GM23248 (cell line): ENCODE results near the gene FHIP2A.

Experiments
- EZH2 ChIP-seq: fragments of 200-600 bp; sonication (generic); IDR thresholded peaks from 2 replicates; pipeline ENCODE4 v1.6.1; 2018; ENCODE audit warnings: antibody characterized with exemption, mild to moderate bottlenecking; ENCODE audit not compliant: insufficient read depth, poor library complexity, severe bottlenecking
- EZH2phosphoT487 ChIP-seq: fragments of 200-600 bp; sonication (generic); IDR thresholded peaks from 2 replicates; pipeline ENCODE4 v1.6.1; 2018; ENCODE audit warnings: antibody characterized with exemption, moderate library complexity, mild to moderate bottlenecking, low read depth; ENCODE audit not compliant: insufficient read depth

- no peak for TF ChIP-seq EZH2
- TF ChIP-seq EZH2phosphoT487, result no peak
Observed at GRCh38 chr10:114816308-114816707, 5.3 kb upstream of the FHIP2A start.
